GM21723 (cell line): ENCODE measurements around the gene CIT.
"Not testable (repeated sequence)": the region's sequence is repeated elsewhere in the genome, so short reads cannot be mapped to it uniquely, and the experiment has no call there.

ENCODE experiments used
- ATAC-seq: cut with Tn5 transposase; IDR thresholded peaks from one replicate; pipeline ENCODE4 v1.9.1; 2021; ENCODE audit warnings: mild to moderate bottlenecking, moderate library complexity; ENCODE audit not compliant: unreplicated experiment

Gene CIT, protein sequence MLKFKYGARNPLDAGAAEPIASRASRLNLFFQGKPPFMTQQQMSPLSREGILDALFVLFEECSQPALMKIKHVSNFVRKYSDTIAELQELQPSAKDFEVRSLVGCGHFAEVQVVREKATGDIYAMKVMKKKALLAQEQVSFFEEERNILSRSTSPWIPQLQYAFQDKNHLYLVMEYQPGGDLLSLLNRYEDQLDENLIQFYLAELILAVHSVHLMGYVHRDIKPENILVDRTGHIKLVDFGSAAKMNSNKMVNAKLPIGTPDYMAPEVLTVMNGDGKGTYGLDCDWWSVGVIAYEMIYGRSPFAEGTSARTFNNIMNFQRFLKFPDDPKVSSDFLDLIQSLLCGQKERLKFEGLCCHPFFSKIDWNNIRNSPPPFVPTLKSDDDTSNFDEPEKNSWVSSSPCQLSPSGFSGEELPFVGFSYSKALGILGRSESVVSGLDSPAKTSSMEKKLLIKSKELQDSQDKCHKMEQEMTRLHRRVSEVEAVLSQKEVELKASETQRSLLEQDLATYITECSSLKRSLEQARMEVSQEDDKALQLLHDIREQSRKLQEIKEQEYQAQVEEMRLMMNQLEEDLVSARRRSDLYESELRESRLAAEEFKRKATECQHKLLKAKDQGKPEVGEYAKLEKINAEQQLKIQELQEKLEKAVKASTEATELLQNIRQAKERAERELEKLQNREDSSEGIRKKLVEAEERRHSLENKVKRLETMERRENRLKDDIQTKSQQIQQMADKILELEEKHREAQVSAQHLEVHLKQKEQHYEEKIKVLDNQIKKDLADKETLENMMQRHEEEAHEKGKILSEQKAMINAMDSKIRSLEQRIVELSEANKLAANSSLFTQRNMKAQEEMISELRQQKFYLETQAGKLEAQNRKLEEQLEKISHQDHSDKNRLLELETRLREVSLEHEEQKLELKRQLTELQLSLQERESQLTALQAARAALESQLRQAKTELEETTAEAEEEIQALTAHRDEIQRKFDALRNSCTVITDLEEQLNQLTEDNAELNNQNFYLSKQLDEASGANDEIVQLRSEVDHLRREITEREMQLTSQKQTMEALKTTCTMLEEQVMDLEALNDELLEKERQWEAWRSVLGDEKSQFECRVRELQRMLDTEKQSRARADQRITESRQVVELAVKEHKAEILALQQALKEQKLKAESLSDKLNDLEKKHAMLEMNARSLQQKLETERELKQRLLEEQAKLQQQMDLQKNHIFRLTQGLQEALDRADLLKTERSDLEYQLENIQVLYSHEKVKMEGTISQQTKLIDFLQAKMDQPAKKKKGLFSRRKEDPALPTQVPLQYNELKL (N-terminal part only)

DNA sequence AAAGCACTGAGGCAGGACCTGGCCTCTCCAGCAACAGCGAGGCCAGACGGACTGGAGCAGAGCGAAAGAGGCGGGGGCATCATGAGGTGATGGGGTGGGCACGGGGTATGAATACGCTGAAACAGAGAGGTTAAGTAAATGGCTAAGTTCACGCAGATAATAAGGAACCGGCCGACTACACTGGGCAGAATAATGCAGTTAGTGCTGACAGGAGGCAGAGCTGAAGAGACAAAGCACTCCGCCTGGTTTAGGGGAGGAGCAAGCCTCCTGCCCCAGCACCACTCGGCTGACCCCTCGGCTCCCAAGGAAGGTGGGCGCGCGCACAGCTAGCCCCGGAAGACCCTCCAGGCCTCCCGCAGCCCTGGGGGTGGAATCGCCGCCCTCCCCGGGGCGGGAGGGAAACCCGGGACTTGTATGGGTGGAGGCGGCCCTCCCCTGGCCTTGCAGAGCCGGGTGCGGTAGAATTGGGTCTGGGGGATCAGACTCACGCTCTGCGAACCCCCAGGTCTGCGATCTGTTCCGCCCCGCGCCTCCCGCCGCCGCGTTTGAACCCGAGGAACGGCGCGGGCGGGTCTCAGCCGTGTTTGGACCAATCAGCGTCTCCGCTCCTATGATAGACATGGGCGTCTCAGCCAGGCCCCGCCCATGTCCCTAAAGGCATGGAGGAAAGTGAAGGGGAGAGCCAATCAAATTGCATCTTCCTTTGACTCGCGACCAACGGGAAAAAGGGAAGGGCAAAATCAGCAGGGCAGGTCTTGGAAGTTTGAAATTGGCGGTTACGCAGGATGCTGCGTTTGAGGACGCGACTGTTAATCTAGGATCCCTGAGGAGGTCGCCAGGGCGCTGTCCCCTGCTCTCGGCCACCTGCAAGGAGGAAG is at the start of gene CIT:
CIT (minus strand) TSS at position 560 of the 878 bp plus-strand sequence. CDS start 1,152 bp downstream, outside the sequence.
- ATAC-seq: peak; percentile 99

DNA sequence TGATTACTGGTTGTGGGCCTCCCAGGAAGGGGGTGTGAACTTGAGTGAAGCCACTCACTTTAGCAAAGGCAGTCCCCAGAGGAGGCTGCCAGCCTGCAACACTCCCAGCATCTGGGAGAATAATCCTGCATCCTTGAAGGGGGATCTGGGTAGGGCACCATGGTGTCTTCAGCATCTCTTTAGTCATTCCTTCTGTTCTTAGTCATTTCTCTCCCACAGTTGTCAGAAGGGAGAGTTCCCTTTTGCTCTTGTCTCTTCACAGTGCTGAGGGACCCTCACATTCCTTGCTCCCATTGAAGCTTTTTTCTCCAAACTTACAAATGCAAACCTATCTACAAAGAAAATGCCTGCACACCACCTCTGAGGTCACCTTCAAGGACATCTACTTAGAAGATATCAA is 48.1 kb upstream of the CIT start:
- ATAC-seq: no peak

DNA sequence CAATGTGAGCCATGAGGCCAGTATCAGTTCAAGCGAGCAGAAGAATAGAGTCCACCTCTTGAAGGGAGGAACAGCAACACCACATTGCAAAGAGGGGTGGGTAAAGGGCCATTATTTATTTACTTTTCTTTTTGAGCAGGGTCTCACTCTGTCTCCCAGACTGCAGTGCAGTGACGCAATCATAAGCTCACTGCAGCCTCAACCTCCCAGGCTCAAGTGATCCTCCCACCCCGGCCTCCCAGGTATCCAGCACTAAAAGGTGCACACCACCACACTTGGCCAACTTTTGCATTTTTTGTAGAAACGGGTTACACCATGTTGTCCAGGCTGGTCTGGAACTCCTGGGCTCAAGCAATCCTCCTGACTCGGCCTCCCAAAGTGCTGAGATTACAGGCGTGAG is 42.9 kb upstream of the CIT start:
- no peak for ATAC-seq

DNA sequence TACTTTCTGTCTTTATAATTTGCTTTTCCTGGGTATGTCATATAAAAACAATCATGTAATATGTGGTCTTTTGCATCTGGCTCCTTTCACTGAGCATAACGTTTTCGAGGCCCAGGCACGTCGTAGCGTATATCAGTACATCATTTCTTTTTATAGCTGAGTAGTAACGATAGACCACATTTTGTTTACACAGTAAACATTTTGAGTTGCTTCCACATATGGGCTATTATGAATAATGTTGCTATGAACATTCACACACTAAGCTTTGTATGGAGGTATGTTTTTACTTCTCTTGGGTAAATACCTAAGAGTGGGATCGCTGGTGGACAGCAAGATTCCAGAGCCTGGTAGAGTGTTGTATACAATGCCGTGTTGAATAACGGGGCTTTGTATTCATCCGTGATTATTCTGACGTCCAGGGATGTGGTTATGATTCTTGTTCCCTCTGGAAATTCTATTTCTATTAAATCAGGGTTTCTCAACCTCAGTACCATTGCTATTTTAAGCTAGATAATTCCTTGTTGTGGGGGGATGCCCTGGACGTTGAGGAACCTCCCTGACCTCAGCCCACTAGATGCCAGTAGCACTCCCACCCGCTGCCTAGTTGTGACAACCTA is 38.9 kb upstream of the CIT start:
- ATAC-seq: no peak

DNA sequence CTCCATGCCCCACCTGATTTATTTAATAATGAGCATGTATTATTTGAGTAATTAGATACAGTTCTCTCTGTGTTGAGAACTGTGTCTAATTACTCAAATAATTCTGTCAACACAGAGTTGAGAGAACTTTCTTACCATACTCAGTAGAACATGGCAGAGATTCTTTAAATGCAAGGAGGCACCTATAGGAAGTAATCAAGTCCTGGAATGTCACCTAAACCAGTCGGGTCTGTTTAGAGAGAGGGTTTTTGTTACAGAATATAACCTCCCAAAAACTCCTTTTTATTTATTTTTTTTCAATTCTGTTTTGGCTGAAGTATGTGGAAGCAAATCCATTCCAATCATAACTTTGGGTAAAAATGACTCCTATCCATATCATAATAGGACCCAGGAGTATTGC is 37.5 kb upstream of the CIT start:
- no peak for ATAC-seq

DNA sequence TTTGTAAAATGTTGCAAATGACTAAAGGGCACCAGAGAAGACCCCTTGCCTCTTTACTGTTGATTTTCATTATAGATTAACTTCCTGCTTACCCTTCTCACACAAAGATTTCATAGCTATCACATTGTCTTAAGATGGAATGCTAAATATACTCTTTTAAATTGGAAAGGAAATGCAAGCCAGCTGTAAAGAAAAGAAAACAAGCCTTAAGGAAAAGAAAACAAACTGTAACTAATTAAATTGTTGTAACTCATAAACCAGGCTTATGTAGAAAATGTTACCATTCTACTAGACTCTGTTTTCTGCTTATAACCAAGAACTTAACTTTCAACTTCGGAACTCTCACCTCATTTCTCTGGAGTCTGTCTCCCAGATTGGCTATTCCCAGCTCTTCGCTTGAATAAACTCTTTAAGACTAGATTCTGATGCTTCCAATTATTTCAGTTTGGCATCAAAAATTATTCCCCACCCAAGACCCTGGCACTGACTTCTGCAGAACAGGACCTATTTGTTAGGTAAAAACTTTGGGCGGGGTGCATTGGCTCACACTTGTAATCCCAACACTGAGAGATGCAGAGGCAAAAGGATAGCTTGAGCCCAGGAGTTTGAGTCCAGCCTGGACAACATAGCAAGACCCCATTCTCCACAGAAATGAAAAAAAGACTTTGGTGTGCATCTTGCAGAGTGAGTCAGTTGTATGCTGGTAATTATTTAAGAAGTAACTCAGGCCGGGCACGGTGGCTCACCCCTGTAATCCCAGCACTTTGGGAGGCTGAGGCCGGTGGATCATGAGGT is 36.6 kb upstream of the CIT start:
- ATAC-seq: no peak

DNA sequence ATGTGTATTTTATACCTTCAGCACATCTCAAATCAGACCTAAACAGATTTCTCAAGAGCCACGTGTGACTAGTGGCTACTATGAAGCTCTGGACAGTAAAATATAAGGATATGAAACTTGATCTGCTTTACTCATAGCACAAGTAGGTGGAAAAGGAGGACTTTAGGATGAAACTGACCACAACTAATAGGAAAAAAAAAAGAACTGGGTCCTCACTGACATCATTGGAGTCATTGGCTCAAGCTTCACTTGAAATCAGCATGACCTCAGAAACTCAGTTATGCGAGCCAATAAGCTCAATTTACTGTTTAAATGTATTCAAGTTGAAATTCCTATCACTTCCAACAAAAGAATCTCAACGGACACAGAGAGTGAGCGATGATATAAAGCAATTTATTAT is 34.1 kb upstream of the CIT start:
- no peak for ATAC-seq

DNA sequence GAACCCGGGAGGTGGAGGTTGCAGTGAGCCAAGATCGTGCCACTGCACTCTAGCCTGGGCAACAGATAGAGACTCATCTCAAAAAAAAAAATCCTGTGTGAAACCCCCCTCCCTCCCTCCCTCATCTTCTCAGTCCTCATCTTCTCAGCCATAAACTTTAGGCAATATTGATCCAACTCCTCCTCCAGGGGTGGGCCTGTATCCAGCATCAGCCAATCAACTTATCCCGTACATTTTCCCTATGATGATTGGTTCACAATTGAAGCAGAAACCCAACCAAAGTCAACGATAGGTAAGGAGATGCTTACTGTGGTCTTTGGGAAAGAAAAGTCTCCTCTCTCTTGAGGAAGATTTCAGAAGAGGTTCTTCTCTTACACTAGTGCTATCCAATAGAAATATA is 33.5 kb upstream of the CIT start:
- no peak for ATAC-seq

DNA sequence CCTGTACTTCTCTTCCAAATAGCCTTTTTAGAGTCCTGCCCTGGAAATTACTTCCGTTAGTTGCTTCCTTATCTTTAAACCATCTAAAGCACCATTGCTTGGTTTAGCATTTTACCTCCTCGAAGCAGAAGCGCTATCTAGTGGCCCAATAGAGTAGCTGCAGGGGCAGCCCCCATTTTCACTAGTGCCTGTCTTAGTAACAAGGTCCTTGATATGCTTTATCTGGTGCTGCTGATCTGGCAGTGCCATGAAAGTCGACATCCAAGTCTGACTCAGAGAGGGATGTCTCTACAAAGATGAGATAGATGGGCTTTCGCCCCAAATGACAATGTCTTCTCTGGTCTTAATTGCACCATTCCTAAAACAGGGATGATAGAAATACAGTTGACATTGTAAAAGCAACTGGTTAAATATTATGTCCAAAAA is 25.0 kb upstream of the CIT start:
- ATAC-seq: no peak

DNA sequence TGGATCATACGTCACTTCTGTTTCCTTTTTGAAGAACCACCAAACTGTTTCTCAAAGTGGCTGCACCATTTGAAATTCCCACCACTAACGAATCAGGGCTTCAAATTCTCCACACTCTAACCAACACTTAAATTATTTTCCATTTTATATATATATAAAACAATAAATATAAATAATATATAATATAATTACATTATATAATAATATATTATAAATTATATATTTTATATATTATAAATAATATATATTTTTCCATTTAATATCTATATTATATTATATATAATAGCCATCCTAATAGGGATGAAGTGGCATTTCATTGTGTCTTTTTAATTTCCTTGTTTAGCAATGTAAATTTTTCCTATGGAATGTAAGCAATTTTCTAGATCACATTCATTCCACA is 24.6 kb upstream of the CIT start:
- no peak for ATAC-seq

DNA sequence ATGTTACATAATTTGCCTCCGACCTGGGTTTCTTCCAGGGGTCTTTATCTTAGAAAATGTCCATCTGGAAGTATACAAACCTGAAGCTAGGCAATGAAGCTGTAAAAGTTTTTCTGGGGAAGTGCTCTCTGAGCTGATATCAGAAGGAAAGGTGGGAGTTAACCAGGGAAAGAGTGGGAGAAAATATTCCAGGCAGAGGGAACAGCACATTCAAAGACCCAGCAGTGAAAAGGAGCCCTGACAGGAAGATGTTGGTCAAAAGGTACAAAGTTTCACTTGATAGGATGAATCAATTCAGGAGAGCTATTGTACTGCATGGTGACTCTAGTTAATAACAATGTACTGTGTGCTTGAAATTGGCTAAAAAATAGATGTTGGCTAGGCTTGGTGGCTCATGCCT is 17.8 kb upstream of the CIT start:
- no peak for ATAC-seq

DNA sequence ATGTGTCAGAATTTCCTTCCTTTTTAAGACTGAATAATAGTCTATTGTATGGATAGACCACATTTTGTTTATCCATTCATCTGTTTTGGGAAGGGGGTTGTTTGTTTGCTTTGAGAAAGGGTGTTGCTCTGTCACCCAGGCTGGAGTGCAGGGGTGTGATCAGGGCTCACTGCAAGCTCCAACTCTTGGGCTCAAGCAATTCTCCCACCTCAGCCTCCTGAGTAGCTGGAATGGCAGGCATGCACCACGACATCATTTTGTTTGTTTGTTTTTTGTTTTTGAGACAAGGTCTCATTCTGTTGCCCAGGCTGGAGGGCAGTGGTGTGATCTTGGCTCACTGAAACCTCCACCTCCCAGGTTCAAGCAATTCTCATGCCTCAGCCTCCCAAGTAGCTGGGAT is 15.5 kb upstream of the CIT start:
- ATAC-seq: not testable (repeated sequence)

DNA sequence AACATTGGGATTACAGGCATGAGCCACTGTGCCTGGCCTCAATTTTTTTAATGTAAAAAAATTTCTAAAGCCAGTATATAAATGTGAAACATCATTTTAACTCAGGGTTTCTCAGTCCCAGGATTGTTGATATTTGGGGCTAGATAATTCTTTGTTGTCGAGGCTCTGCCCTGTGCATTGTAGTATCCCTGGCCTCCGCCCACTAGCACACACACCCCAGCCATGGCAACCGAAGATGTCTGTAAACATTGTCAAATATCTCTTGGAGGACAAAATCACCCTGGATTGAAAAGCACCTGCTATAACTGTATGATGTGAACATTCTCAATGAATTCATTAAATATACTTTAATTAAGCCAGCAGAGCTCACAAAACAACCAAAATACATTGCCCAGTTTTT is 8.4 kb upstream of the CIT start:
- no peak for ATAC-seq

DNA sequence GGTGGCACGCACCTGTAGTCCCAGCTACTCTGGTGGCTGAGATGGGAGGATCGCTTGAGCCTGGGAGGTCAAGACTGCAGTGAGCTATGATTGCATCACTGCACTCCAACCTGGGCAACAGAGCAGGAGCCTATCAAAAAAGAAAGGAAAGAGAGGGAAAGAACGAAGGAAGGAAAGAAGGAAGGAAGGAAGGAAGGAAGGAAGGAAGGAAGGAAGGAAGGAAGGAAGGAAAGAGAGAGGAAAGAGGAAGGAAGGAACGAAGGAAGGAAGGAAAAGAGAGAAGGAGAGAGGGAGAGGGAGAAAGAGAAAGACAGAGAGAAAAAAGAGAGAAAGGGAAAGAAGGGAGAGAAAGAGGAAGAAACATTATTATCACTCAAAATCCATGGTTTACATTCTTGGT is 6.7 kb upstream of the CIT start:
- ATAC-seq: not testable (repeated sequence)

DNA sequence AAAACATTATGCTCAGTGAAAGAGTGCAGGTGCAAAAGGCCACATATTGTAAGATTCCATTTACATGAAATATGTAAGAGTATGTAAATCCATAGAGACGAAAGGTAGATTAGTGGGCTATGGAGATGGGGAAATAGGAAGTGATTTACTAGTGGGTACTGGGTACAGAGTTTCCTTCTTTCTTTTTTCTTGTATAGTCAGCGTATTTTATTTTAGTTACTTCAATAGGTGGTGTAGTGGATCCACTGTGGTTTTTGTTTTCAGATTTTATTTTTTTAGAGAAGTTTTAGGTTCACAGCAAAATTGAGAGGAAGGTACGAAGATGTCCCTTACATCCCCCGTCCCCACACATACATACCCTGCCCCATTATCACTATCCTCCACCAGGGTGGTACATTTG is 6.1 kb upstream of the CIT start:
- no peak for ATAC-seq

DNA sequence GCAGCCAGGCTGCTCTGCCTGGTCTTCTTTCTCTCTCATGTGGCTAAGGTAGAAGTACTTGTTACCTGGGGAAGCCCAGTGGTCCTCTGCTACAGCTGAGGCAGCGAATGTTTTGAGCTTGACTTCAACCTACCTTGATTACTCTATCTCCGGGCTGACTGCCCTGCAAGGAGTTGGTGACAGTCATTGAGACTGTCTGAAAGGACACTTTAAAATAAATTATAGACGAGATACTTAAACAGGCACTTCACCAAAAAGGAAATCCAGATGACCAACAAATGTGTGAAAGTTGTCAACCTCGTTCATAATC is 474 bp upstream of the CIT start:
- peak; percentile 63 for ATAC-seq

DNA sequence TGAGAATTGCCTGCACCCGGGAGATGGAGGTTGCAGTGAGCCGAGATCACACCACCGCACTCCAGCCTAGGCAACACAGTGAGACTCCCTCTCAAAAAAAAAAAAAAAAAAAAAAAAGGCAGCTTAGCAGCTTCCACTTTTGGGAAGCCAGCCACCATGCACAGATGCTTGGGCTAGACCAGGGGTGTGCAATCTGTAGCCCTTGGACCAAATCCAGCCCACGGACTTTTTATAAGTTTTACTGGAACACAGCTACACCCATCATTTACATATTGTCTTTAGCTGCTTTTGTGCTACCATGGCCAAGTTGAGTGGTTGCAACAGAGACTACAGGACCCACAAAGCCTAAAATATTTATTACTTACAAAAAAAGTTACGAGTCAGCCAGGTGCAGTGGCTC is 6.7 kb downstream of the CIT start:
- ATAC-seq: no peak

DNA sequence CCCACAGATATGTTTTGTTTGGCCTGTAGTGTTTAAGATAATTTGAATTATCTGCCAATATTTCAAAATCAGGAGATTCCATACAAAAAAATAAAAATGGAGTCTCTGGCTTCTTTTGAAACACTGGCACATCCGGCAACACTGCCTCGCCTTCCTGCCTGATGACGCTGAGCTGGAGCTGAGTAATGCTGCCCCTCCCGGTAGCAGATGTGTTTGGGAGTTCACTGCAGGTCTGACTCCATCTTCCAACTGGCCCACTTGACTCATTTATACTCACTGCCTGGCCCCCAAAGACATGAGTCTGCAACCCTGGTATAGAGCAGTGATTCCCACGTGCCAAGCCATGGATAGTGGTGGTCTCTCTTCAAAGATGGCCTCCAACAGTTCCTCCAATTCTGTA is 7.4 kb downstream of the CIT start:
- ATAC-seq: no peak

DNA sequence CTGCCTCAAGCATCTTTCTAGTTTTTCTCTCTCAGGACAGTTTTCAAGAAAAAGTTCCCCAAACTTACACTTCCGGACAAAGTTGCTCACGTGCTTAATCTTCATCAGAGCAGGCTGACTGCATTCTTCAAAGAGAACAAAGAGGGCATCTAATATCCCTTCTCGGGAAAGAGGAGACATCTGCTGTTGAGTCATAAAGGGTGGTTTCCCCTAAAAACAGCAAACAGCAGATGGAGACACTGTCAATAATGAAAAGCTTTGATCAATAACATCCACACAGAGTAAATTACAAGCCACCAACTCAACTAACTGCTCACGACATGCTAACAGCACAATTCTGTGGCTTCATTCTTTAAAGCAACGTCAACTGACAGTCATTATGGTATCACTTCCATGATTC is 8.1 kb downstream of the CIT start:
- ATAC-seq: no peak
